ENCODE data around the gene NID2. TPM values are rescaled to one million over a fixed set of nuclear protein-coding genes. Genes with fewer than 3 reads are reported as not detected.

The NID2 gene
- total and polyA plus RNA-seq, 10 of the 15 experiments (the other 5 are each of a cell fraction or from before 2014, with no cell fraction given), result 0.04 to 0.49 (median 0.23) TPM; not detected in 3

GRCh38 chr14:52073251-52073650, 4.4 kb upstream of the NID2 start (continued):
- no peak for TF ChIP-seq REST (IDR thresholded peaks at IDR 0.05; ENCODE audit: low read depth, low read length)
- no peak for TF ChIP-seq EP300 (IDR thresholded peaks at IDR 0.05; ENCODE audit: borderline replicate concordance in 1 of 2, control insufficient read depth in 1 of 2, low read depth in 2 of 2, low read length in 2 of 2)
- no peak for TF ChIP-seq NFIC (IDR thresholded peaks at IDR 0.05; ENCODE audit: low read depth, low read length)
- no peak for TF ChIP-seq TCF3 (IDR thresholded peaks at IDR 0.05; ENCODE audit: borderline replicate concordance, insufficient read depth, low read depth, low read length)
- TF ChIP-seq ZBED1 (IDR thresholded peaks at IDR 0.05; ENCODE audit: borderline replicate concordance), result no peak
- TF ChIP-seq SP1 (IDR thresholded peaks at IDR 0.05; ENCODE audit: low read depth, low read length), result no peak
- no peak for TF ChIP-seq NRF1 (conservative IDR thresholded peaks at IDR 0.05; ENCODE audit: low read depth, low read length)

GRCh38 chr14:52072266-52072780, 3.5 kb upstream of the NID2 start:
- Histone ChIP-seq H3K9ac (ENCODE audit: control insufficient read depth, insufficient read depth, low read length) (no peak overlapping the region), H2AFZ (ENCODE audit: control insufficient read depth, low read depth, low read length) (no peak overlapping the region), H3K27ac (ENCODE audit: control insufficient read depth, insufficient read depth) (no peak overlapping the region), H3K4me2 (ENCODE audit: control insufficient read depth, insufficient read depth) (no peak overlapping the region), H3K4me1 (ENCODE audit: control insufficient read depth, insufficient read depth, low read length) (no peaks in the 10 kb centered on the region), H3K4me3 (no peak overlapping the region), H3K9me3 (replicated peaks; ENCODE audit: control insufficient read depth, insufficient read depth, low read length) (no peaks in the 10 kb centered on the region), H3K36me3 (ENCODE audit: control insufficient read depth in 2 of 2, insufficient read depth in 2 of 2, low read length in 1 of 2) (no peaks in the 10 kb centered on the region), H4K20me1 (ENCODE audit: control insufficient read depth, insufficient read depth) (no peaks in the 10 kb centered on the region), H3K79me2 (ENCODE audit: control insufficient read depth, insufficient read depth, low read length) (no peaks in the 10 kb centered on the region), H3K27me3 (replicated peaks in 1 of 2; ENCODE audit: control insufficient read depth in 2 of 2, insufficient read depth in 2 of 2, low read length in 1 of 2) (peaks cover 10 to 19% of the 10 kb centered on the region in 2 experiments)
- CTCF ChIA-PET, result interaction anchor here (0.9 to 3.2 kb wide), 7 partner anchors 9 to 77 kb away, joined by 3 to 20 read pairs (median 3); no protein-coding TSS in a partner anchor
- RAD21 ChIA-PET (ENCODE audit: unreplicated experiment), result no interaction called here
- ATAC-seq, result no peak
- WGBS (ENCODE audit: insufficient coverage, insufficient replicate concordance, low lambda C conversion rate, missing lambda C conversion rate), result 100% methylated on average over 2 of the region's 2 CpGs
- POLR2A ChIA-PET, result no interaction called here
- no peak for FAIRE-seq
- DNase-seq (ENCODE audit: low read depth, low spot score), result no peak
- in situ Hi-C loops (cut with MboI), result no loop called here
- SMC1A ChIA-PET (ENCODE audit: uncharacterized antibody, unreplicated experiment), result interaction anchor here (0.8 to 2.0 kb wide), 3 partner anchors 10 to 105 kb away, joined by 3 to 9 read pairs (median 3); no protein-coding TSS in a partner anchor
- intact Hi-C loops (cut with micrococcal nuclease; ENCODE audit: unreplicated experiment), result no loop called here
- no TSS peak for BruUV-seq (replicated peaks)
- TF ChIP-seq USF2 (IDR thresholded peaks at IDR 0.05; ENCODE audit: borderline replicate concordance, low read depth, low read length) (no peak), FOXK2 (IDR thresholded peaks at IDR 0.05) (no peak), NBN (IDR thresholded peaks at IDR 0.05) (no peak), SPI1 (IDR thresholded peaks at IDR 0.05; ENCODE audit: borderline replicate concordance, insufficient read depth, low read depth, low read length) (no peak), HCFC1 (IDR thresholded peaks at IDR 0.05; ENCODE audit: low read length) (no peak), ZZZ3 (IDR thresholded peaks at IDR 0.05; ENCODE audit: control insufficient read depth, insufficient read length, low read depth) (no peak), DPF2 (IDR thresholded peaks at IDR 0.05) (no peak), FOS (IDR thresholded peaks at IDR 0.05; ENCODE audit: borderline replicate concordance, extremely low read depth, insufficient read length) (no peak), PKNOX1 (IDR thresholded peaks at IDR 0.05) (no peak), BRCA1 (IDR thresholded peaks at IDR 0.05; ENCODE audit: low read depth, low read length) (no peak)

Data from GM12878 (cell line).